ENCODE results near the gene PCDHB3. TPM values are rescaled to one million over a fixed set of nuclear protein-coding genes. Genes with fewer than 3 reads are reported as not detected.

Gene PCDHB3
- under 1 TPM in 2 of 4 donors, not detected in 2; 0.31 to 0.68 TPM for polyA plus RNA-seq
- long read RNA-seq, donor 1: 0 reads
- long read RNA-seq, donor 2, partial matches to known transcripts: 0 of 1 reads
- long read RNA-seq, donor 2, other reads (novel, unspliced or antisense): 0 of 1 reads
- long read RNA-seq, donor 3, partial matches to known transcripts: 0 of 2 reads
- long read RNA-seq, donor 3, other reads (novel, unspliced or antisense): 0 of 2 reads
- long read RNA-seq, donor 4: 0 reads
- long read RNA-seq, donor 5: 0 reads
- long read RNA-seq, donor 6, partial matches to known transcripts: 0 of 1 reads
- long read RNA-seq, donor 6, other reads (novel, unspliced or antisense): 0 of 1 reads
- long read RNA-seq, donor 7, partial matches to known transcripts: 0 of 1 reads
- long read RNA-seq, donor 7, other reads (novel, unspliced or antisense): 0 of 1 reads
- long read RNA-seq, donor 8: 0 reads
- long read RNA-seq, donor 9: 0 reads
- long read RNA-seq, donor 10, partial matches to known transcripts: 0 of 2 reads
- long read RNA-seq, donor 10, other reads (novel, unspliced or antisense): 0 of 2 reads

GRCh38 chr5:141100243-141100805 is at the start of gene PCDHB3:
Gene PCDHB3, plus strand, starts transcription at chr5:141100473. Its CDS starts 177 bp downstream, at chr5:141100650.
- Histone ChIP-seq H3K27ac (ENCODE audit: low read depth in 1 of 3, low read length in 2 of 3) (no peak within 1 kb of the TSS), H3K4me3 (ENCODE audit: low read depth in 1 of 3, low read length in 3 of 3) (peak within 1 kb of the TSS in 1 of 3 donors; percentile 7), H3K36me3 (ENCODE audit: control insufficient read depth in 3 of 3, insufficient read depth in 2 of 3, low read depth in 1 of 3, low read length in 3 of 3) (no peaks in the 10 kb centered on the region), H3K27me3 (ENCODE audit: control insufficient read depth in 3 of 3, insufficient read depth in 3 of 3, low read length in 3 of 3) (peaks cover 0 to 2% (median 1%) of the 10 kb centered on the region in 3 donors), H3K4me1 (ENCODE audit: control insufficient read depth in 3 of 3, insufficient read depth in 2 of 3, low read depth in 1 of 3, low read length in 2 of 3) (no peaks in the 10 kb centered on the region), H3K9me3 (ENCODE audit: control insufficient read depth in 2 of 2, insufficient read depth in 1 of 2, low read depth in 1 of 2, low read length in 1 of 2) (peaks cover 2 to 22% of the 10 kb centered on the region in 2 donors)
- 18 to 37% (median 32%) methylated on average over 19 of the region's 19 CpGs for WGBS, 3 donors
- DNase-seq (peak in 1 of 2 donors; percentile 7), FAIRE-seq (no peak)

- WGBS, 3 donors: 25 to 45% (median 39%) methylated on average over 20 of the region's 20 CpGs
- Histone ChIP-seq H3K4me3 (ENCODE audit: low read depth in 1 of 3, low read length in 3 of 3) (peak within 1 kb of the TSS in 2 of 3 donors; percentile 7 to 10), H3K9me3 (ENCODE audit: control insufficient read depth in 2 of 2, insufficient read depth in 1 of 2, low read depth in 1 of 2, low read length in 1 of 2) (peaks cover 0 to 15% of the 10 kb centered on the region in 2 donors), H3K4me1 (ENCODE audit: control insufficient read depth in 3 of 3, insufficient read depth in 2 of 3, low read depth in 1 of 3, low read length in 2 of 3) (no peaks in the 10 kb centered on the region), H3K36me3 (ENCODE audit: control insufficient read depth in 3 of 3, insufficient read depth in 2 of 3, low read depth in 1 of 3, low read length in 3 of 3) (no peaks in the 10 kb centered on the region), H3K27me3 (ENCODE audit: control insufficient read depth in 3 of 3, insufficient read depth in 3 of 3, low read length in 3 of 3) (peaks cover 0 to 9% (median 8%) of the 10 kb centered on the region in 3 donors), H3K27ac (ENCODE audit: low read depth in 1 of 3, low read length in 2 of 3) (no peak within 1 kb of the TSS)
- DNase-seq (no peak), FAIRE-seq (no peak)
These were observed 49.4 kb upstream of the PCDHB3 start, which contains the start of gene PCDHB1 for GRCh38 chr5:141050622-141051520. Gene PCDHB1, plus strand, starts transcription at chr5:141051374. Its CDS starts 97 bp downstream, at chr5:141051471.

DNA sequence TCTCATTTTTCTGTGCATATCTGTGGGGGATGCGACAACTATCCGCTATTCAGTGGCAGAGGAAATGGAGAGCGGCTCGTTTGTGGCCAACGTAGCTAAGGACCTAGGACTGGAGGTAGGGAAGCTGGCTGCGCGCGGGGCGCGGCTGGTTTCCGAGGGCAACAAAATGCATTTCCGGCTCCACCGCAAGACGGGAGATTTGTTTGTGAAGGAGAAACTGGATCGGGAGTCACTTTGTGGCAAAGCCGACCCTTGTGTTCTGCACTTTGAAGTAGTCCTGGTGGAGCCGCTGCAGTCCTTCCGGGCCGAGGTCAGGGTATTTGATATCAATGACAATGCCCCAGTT is 48.8 kb upstream of the PCDHB3 start:
- Histone ChIP-seq H3K36me3 (ENCODE audit: control insufficient read depth in 3 of 3, insufficient read depth in 2 of 3, low read depth in 1 of 3, low read length in 3 of 3) (no peaks in the 10 kb centered on the region), H3K9me3 (ENCODE audit: control insufficient read depth in 2 of 2, insufficient read depth in 1 of 2, low read depth in 1 of 2, low read length in 1 of 2) (peaks cover 0 to 16% of the 10 kb centered on the region in 2 donors), H3K4me3 (ENCODE audit: low read depth in 1 of 3, low read length in 3 of 3) (peak overlapping the region in 2 of 3 donors; percentile 7 to 10), H3K4me1 (ENCODE audit: control insufficient read depth in 3 of 3, insufficient read depth in 2 of 3, low read depth in 1 of 3, low read length in 2 of 3) (no peaks in the 10 kb centered on the region), H3K27ac (ENCODE audit: low read depth in 1 of 3, low read length in 2 of 3) (no peak overlapping the region), H3K27me3 (ENCODE audit: control insufficient read depth in 3 of 3, insufficient read depth in 3 of 3, low read length in 3 of 3) (peaks cover 0 to 9% (median 8%) of the 10 kb centered on the region in 3 donors)
- 13 to 30% (median 28%) methylated on average over 19 of the region's 19 CpGs for WGBS, 3 donors
- DNase-seq: no peak
- FAIRE-seq: no peak

GRCh38 chr5:141077826-141078225 is 22.4 kb upstream of the PCDHB3 start:
- H3K9me3 ChIP-seq (ENCODE audit: control insufficient read depth in 2 of 2, insufficient read depth in 1 of 2, low read depth in 1 of 2, low read length in 1 of 2): peaks cover 1 to 16% of the 10 kb centered on the region in 2 donors
- H3K36me3 ChIP-seq (ENCODE audit: control insufficient read depth in 3 of 3, insufficient read depth in 2 of 3, low read depth in 1 of 3, low read length in 3 of 3): no peaks in the 10 kb centered on the region
- 52 to 69% (median 68%) methylated on average over 17 of the region's 17 CpGs for WGBS, 3 donors
- no peaks in the 10 kb centered on the region for H3K4me1 ChIP-seq (ENCODE audit: control insufficient read depth in 3 of 3, insufficient read depth in 2 of 3, low read depth in 1 of 3, low read length in 2 of 3)
- no peak overlapping the region for H3K27ac ChIP-seq (ENCODE audit: low read depth in 1 of 3, low read length in 2 of 3)
- H3K27me3 ChIP-seq (ENCODE audit: control insufficient read depth in 3 of 3, insufficient read depth in 3 of 3, low read length in 3 of 3): no peaks in the 10 kb centered on the region
- DNase-seq: no peak
- H3K4me3 ChIP-seq (ENCODE audit: low read depth in 1 of 3, low read length in 3 of 3): no peak overlapping the region
- FAIRE-seq: no peak

DNA sequence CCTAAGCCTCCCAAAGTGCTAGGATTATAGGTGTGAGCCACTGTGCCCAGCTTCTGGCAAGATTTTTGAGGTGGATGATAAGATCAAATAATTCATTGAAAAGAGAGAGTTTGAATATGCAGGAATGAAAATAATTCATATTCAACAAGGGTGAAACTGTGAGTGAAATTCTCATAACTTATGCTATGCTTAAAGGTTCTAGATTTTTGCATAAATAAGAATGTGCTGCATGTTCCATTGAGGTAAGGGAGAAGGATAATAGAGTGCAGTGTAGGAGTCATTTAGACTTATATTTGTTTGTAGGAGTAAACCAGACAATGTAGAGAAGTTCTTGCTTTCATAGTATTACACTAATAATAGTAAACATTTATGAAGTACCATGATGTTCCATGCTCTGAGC is 18.0 kb upstream of the PCDHB3 start:
- H3K36me3 ChIP-seq (ENCODE audit: control insufficient read depth in 3 of 3, insufficient read depth in 2 of 3, low read depth in 1 of 3, low read length in 3 of 3): no peaks in the 10 kb centered on the region
- no peaks in the 10 kb centered on the region for H3K27me3 ChIP-seq (ENCODE audit: control insufficient read depth in 3 of 3, insufficient read depth in 3 of 3, low read length in 3 of 3)
- no peak for FAIRE-seq
- no peaks in the 10 kb centered on the region for H3K4me1 ChIP-seq (ENCODE audit: control insufficient read depth in 3 of 3, insufficient read depth in 2 of 3, low read depth in 1 of 3, low read length in 2 of 3)
- no peak overlapping the region for H3K27ac ChIP-seq (ENCODE audit: low read depth in 1 of 3, low read length in 2 of 3)
- DNase-seq: no peak
- H3K4me3 ChIP-seq (ENCODE audit: low read depth in 1 of 3, low read length in 3 of 3): no peak overlapping the region
- H3K9me3 ChIP-seq (ENCODE audit: control insufficient read depth in 2 of 2, insufficient read depth in 1 of 2, low read depth in 1 of 2, low read length in 1 of 2): peaks cover 1 to 16% of the 10 kb centered on the region in 2 donors

- 19 to 34% (median 27%) methylated on average over 21 of the region's 21 CpGs for WGBS, 3 donors
- Histone ChIP-seq H3K4me1 (ENCODE audit: control insufficient read depth in 3 of 3, insufficient read depth in 2 of 3, low read depth in 1 of 3, low read length in 2 of 3) (no peaks in the 10 kb centered on the region), H3K36me3 (ENCODE audit: control insufficient read depth in 3 of 3, insufficient read depth in 2 of 3, low read depth in 1 of 3, low read length in 3 of 3) (no peaks in the 10 kb centered on the region), H3K9me3 (ENCODE audit: control insufficient read depth in 2 of 2, insufficient read depth in 1 of 2, low read depth in 1 of 2, low read length in 1 of 2) (no peaks in the 10 kb centered on the region), H3K4me3 (ENCODE audit: low read depth in 1 of 3, low read length in 3 of 3) (no peak overlapping the region), H3K27me3 (ENCODE audit: control insufficient read depth in 3 of 3, insufficient read depth in 3 of 3, low read length in 3 of 3) (no peaks in the 10 kb centered on the region), H3K27ac (ENCODE audit: low read depth in 1 of 3, low read length in 2 of 3) (no peak overlapping the region)
- no peak for FAIRE-seq
- DNase-seq: no peak
These were observed 15.7 kb upstream of the PCDHB3 start for GRCh38 chr5:141084487-141084989.

GRCh38 chr5:141094481-141095262 is 5.6 kb upstream of the PCDHB3 start, which contains the start of gene PCDHB2:
Gene PCDHB2, plus strand, starts transcription at chr5:141094615. Its CDS starts 176 bp downstream, at chr5:141094791.
- Histone ChIP-seq H3K36me3 (ENCODE audit: control insufficient read depth in 3 of 3, insufficient read depth in 2 of 3, low read depth in 1 of 3, low read length in 3 of 3) (no peaks in the 10 kb centered on the region), H3K4me1 (ENCODE audit: control insufficient read depth in 3 of 3, insufficient read depth in 2 of 3, low read depth in 1 of 3, low read length in 2 of 3) (no peaks in the 10 kb centered on the region), H3K4me3 (ENCODE audit: low read depth in 1 of 3, low read length in 3 of 3) (peak within 1 kb of the TSS in 1 of 3 donors; percentile 18), H3K27ac (ENCODE audit: low read depth in 1 of 3, low read length in 2 of 3) (no peak within 1 kb of the TSS), H3K9me3 (ENCODE audit: control insufficient read depth in 2 of 2, insufficient read depth in 1 of 2, low read depth in 1 of 2, low read length in 1 of 2) (peaks cover 0 to 15% of the 10 kb centered on the region in 2 donors), H3K27me3 (ENCODE audit: control insufficient read depth in 3 of 3, insufficient read depth in 3 of 3, low read length in 3 of 3) (peaks cover 0 to 2% (median 1%) of the 10 kb centered on the region in 3 donors)
- WGBS, 3 donors: 19 to 31% (median 30%) methylated on average over 29 of the region's 29 CpGs
- DNase-seq: no peak
- no peak for FAIRE-seq
